Hepatocyte (in vitro differentiated cells): ENCODE data around the gene UNC13D. TPM values are rescaled to one million over a fixed set of nuclear protein-coding genes. Genes with fewer than 3 reads are reported as not detected.
A peak's percentile ranks its signal among the peaks of the same experiment; 100 is the strongest.

Source experiments
- DNase-seq: peaks from one replicate; pipeline ENCODE4 v3.0.0-alpha.2; 2016; ENCODE audit warnings: low spot score
- H2AFZ ChIP-seq: fragments of 200-600 bp; sonication (generic); 2 replicates; pipeline ENCODE4 v1.6.0; 2016; ENCODE audit warnings: antibody characterized with exemption, mild to moderate bottlenecking
- H3K27ac ChIP-seq: fragments of 200-600 bp; sonication (generic); 2 replicates; pipeline ENCODE4 v1.5.1; 2016; ENCODE audit warnings: mild to moderate bottlenecking
- H3K27me3 ChIP-seq: fragments of 200-600 bp; sonication (generic); 2 replicates; pipeline ENCODE4 v1.6.1; 2016
- H3K36me3 ChIP-seq: fragments of 200-600 bp; sonication (generic); replicated peaks from 2 replicates; pipeline ENCODE4 v1.5.1; 2016; ENCODE audit warnings: low read depth; ENCODE audit not compliant: insufficient read depth
- H3K4me1 ChIP-seq: fragments of 200-600 bp; sonication (generic); 2 replicates; pipeline ENCODE4 v1.5.1; 2016; ENCODE audit warnings: mild to moderate bottlenecking, moderate library complexity; ENCODE audit not compliant: insufficient read depth
- H3K4me2 ChIP-seq: fragments of 200-600 bp; sonication (generic); 2 replicates; pipeline ENCODE4 v1.6.0; 2016
- H3K4me3 ChIP-seq: fragments of 200-600 bp; sonication (generic); 2 replicates; pipeline ENCODE4 v1.5.1; 2016; ENCODE audit warnings: mild to moderate bottlenecking
- H3K79me2 ChIP-seq: fragments of 200-600 bp; sonication (generic); 2 replicates; pipeline ENCODE4 v1.6.0; 2017; ENCODE audit warnings: mild to moderate bottlenecking
- H3K9me2 ChIP-seq: fragments of 200-600 bp; sonication (generic); replicated peaks from 2 replicates; pipeline ENCODE4 v1.6.0; 2017; ENCODE audit warnings: mild to moderate bottlenecking; ENCODE audit not compliant: insufficient read depth
- H3K9me3 ChIP-seq: fragments of 200-600 bp; sonication (generic); 2 replicates; pipeline ENCODE4 v1.5.1; 2016; ENCODE audit warnings: low read depth, mild to moderate bottlenecking
- H4K20me1 ChIP-seq: fragments of 200-600 bp; sonication (generic); 2 replicates; pipeline ENCODE4 v1.6.0; 2016; ENCODE audit warnings: mild to moderate bottlenecking; ENCODE audit not compliant: insufficient read depth, poor library complexity, severe bottlenecking
- CTCF ChIP-seq: fragments of 200-600 bp; sonication (generic); IDR thresholded peaks from 2 replicates; pipeline ENCODE4 v1.5.1; 2016; ENCODE audit warnings: antibody characterized with exemption, mild to moderate bottlenecking; ENCODE audit not compliant: poor library complexity
- EZH2 ChIP-seq: fragments of 200-600 bp; sonication (generic); IDR thresholded peaks from 2 replicates; pipeline ENCODE4 v1.6.1; 2016; ENCODE audit warnings: antibody characterized with exemption, mild to moderate bottlenecking, borderline replicate concordance
- EZH2phosphoT487 ChIP-seq: fragments of 200-600 bp; sonication (generic); IDR thresholded peaks from one replicate; pipeline ENCODE4 v1.6.1; 2018; ENCODE audit warnings: antibody characterized with exemption, mild to moderate bottlenecking, low read depth, moderate library complexity; ENCODE audit not compliant: unreplicated experiment, severe bottlenecking
- WGBS: methylation state at CpG from one replicate; pipeline ENCODE4 v1.1.6; 2016; ENCODE audit warnings: low lambda C conversion rate; ENCODE audit errors: missing lambda C conversion rate; 5-methylcytosine and 5-hydroxymethylcytosine counted together
- polyA plus RNA-seq: library from polyadenylated mRNA; unstranded; fragments of >200 nt; fragmentation: Nextera tagmentation; extraction: Ambion mirVana; gene quantifications from 2 replicates; pipeline ENCODE4 v1.2.1, GENCODE V29; 2016
- total RNA-seq: library from RNA; depleted of rRNA; stranded (reverse); fragments of >200 nt; gene quantifications from 2 replicates; pipeline ENCODE4 v1.2.3, GENCODE V29; 2014

UNC13D gene
- total and polyA plus RNA-seq, 2 experiments from 2014 or later, result 2.2 to 8.8 TPM

DNA sequence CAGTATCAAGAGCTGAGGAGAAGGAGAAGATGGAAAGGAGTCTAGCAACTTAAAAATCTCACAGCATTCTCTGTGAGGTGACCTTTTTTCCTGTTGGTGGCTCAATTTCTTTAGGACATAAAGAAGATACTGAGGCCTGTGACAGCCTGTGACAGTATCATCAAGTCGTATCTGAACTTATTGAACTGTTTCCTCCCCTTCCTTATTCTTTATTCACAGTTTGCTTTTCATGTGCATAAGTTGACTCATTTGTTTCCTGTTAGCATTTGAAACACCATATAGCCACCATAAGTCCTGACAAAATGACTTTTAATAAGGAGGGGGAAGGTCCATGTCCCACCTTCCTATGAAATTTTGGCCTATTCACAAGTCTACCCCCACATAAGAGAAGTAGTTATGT, 50.7 kb downstream of the UNC13D start:
- Histone ChIP-seq H3K4me1 (no peaks in the 10 kb centered on the region), H3K27me3 (no peaks in the 10 kb centered on the region), H3K79me2 (peaks cover 97% of the 10 kb centered on the region), H3K9me3 (no peaks in the 10 kb centered on the region), H3K27ac (no peak overlapping the region), H3K36me3 (no peaks in the 10 kb centered on the region), H3K4me3 (no peak overlapping the region), H3K9me2 (no peaks in the 10 kb centered on the region), H3K4me2 (no peak overlapping the region), H2AFZ (no peak overlapping the region), H4K20me1 (peaks cover 17% of the 10 kb centered on the region)
- WGBS, result 95% methylated on average over 1 of the region's 1 CpG
- no peak for DNase-seq
- TF ChIP-seq CTCF (no peak), EZH2 (no peak), EZH2phosphoT487 (no peak)

DNA sequence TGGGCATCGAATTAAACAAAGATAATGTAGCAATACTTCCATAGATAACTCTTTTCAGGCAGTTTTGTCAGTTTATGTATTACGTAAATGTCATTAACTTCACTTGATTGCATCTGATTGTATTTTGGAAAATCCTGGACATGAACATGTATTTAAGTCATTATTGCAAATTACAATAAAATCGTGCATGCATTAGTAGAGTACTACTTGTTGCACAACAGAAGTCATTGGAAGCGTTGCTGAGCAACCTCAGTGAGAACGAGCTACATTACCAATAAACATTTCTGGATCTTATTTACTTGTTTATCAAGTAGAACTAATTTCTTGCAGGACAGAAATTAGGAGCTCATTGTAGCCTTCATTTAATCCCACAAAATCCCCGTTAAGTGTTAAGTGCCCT, 53.0 kb downstream of the UNC13D start:
- H3K9me2 ChIP-seq, result no peaks in the 10 kb centered on the region
- no peak overlapping the region for H3K4me3 ChIP-seq
- DNase-seq, result no peak
- H3K4me2 ChIP-seq, result no peak overlapping the region
- H3K79me2 ChIP-seq, result peaks cover 100% of the 10 kb centered on the region
- peaks cover 17% of the 10 kb centered on the region for H4K20me1 ChIP-seq
- TF ChIP-seq EZH2phosphoT487 (no peak), CTCF (no peak), EZH2 (no peak)
- H3K4me1 ChIP-seq, result peaks cover 11% of the 10 kb centered on the region
- H3K27me3 ChIP-seq, result no peaks in the 10 kb centered on the region
- 93% methylated on average over 6 of the region's 6 CpGs for WGBS
- H3K9me3 ChIP-seq, result no peaks in the 10 kb centered on the region
- no peaks in the 10 kb centered on the region for H3K36me3 ChIP-seq
- H3K27ac ChIP-seq, result no peak overlapping the region
- no peak overlapping the region for H2AFZ ChIP-seq

DNA sequence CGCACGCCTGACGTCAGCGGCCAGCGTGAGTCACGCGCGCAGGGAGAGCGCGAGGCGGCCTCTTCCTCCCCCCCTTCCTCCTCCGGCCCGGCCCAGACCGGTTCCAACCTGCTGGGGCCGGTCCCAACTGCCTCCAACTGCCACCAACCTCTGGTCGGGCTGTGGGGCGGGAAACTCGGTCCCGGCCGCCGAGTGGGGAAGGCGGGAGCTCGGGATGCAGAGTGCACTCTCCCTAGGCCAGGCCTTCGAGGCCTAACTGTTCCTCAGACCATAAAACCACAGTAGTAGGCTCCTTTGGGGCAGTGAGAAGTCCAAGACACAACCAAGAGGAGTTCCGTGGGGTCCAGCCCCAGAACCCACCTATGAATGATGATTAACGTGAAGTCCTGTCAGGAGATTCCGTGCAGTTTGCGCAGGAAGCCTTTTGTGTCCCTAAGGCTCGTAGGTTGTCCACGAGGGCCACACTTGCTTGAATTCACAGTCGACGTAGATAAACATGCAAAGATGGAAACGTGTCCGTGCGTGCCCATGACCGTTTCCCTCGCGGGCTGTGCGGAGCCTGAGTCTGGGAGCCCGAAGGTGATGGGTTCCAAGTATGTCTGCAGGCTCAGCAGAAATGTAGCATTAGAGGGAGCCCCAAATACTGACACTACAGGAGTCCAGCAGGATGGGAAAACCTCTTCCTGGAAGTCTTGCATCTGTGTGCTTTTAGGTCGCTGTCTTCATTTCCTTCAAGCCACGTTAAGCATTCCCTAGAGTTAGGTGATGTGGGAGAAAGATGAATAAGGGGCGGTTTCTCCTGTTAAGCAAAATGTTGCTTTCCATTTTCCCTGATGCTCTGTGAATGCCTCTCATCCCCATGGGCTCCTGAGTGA, 59.0 kb downstream of the UNC13D start:
- no peaks in the 10 kb centered on the region for H3K27me3 ChIP-seq
- H3K79me2 ChIP-seq, result peaks cover 51% of the 10 kb centered on the region
- peak; percentile 96 for DNase-seq
- no peaks in the 10 kb centered on the region for H3K9me2 ChIP-seq
- no peaks in the 10 kb centered on the region for H4K20me1 ChIP-seq
- peaks cover 35% of the 10 kb centered on the region for H3K4me1 ChIP-seq
- H3K4me3 ChIP-seq, result peak overlapping the region; percentile 53
- 3% methylated on average over 41 of the region's 43 CpGs for WGBS
- H3K9me3 ChIP-seq, result no peaks in the 10 kb centered on the region
- no peaks in the 10 kb centered on the region for H3K36me3 ChIP-seq
- H3K27ac ChIP-seq, result peak overlapping the region; percentile 100
- peak overlapping the region; percentile 90 for H3K4me2 ChIP-seq
- H2AFZ ChIP-seq, result no peak overlapping the region
- TF ChIP-seq EZH2phosphoT487, result no peak
- no peak for TF ChIP-seq CTCF
- TF ChIP-seq EZH2, result no peak
